Suprapubic skin (tissue), 4 donors: ENCODE data around the gene M1AP.

ENCODE experiments used
- POLR2A ChIP-seq, 2 donors: fragments of 450-650 bp; IDR thresholded peaks; one replicate each; pipeline ENCODE4 v1.6.1; 2017; ENCODE audit warnings: antibody characterized with exemption in 2 of 2, mild to moderate bottlenecking in 2 of 2, moderate library complexity in 2 of 2
- POLR2AphosphoS5 ChIP-seq, 3 donors: sonication (generic); formaldehyde crosslinking; IDR thresholded peaks; one replicate each; pipeline ENCODE4 v1.6.1; 2017; ENCODE audit warnings: antibody characterized with exemption in 3 of 3
- TF ChIP-seq, protein P1 (sequence below), 2 donors: fragments of 200-600 bp in 1 of 2; fragments of 450-650 bp in 1 of 2; sonication (generic) in 1 of 2; IDR thresholded peaks; one replicate each; pipeline ENCODE4 v1.5.1; 2016 to 2019; ENCODE audit warnings: antibody characterized with exemption in 2 of 2, mild to moderate bottlenecking in 1 of 2, moderate library complexity in 1 of 2

GRCh38 chr2:74576211-74576862, 71.8 kb downstream of the M1AP start:
- TF ChIP-seq, protein P1, sequence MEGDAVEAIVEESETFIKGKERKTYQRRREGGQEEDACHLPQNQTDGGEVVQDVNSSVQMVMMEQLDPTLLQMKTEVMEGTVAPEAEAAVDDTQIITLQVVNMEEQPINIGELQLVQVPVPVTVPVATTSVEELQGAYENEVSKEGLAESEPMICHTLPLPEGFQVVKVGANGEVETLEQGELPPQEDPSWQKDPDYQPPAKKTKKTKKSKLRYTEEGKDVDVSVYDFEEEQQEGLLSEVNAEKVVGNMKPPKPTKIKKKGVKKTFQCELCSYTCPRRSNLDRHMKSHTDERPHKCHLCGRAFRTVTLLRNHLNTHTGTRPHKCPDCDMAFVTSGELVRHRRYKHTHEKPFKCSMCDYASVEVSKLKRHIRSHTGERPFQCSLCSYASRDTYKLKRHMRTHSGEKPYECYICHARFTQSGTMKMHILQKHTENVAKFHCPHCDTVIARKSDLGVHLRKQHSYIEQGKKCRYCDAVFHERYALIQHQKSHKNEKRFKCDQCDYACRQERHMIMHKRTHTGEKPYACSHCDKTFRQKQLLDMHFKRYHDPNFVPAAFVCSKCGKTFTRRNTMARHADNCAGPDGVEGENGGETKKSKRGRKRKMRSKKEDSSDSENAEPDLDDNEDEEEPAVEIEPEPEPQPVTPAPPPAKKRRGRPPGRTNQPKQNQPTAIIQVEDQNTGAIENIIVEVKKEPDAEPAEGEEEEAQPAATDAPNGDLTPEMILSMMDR (IDR thresholded peaks at IDR 0.05): no peak
- TF ChIP-seq POLR2A (IDR thresholded peaks at IDR 0.05) (no peak), POLR2AphosphoS5 (IDR thresholded peaks at IDR 0.05) (no peak)
